Esophagus mucosa (tissue), 1 donor: ENCODE results near the gene TMIGD1. TPM values are rescaled to one million over a fixed set of nuclear protein-coding genes. Genes with fewer than 3 reads are reported as not detected.

Experiments used
- ATAC-seq: fragments of 200-7000 bp; cut with Tn5 transposase; one replicate; pipeline ENCODE4 v1.9.1; 2020
- total RNA-seq: library from RNA; stranded (reverse); gene quantifications from one replicate; pipeline ENCODE4 v1.2.4, GENCODE V29; 2023
- donor health status: DM: yes; HTN: yes; CAD: no.

The TMIGD1 gene
- total RNA-seq, 1 donor from 2014 or later, result not detected

GRCh38 chr17:30326809-30327208 is 7.0 kb downstream of the TMIGD1 start:
- ATAC-seq, result no peak

- no peak for ATAC-seq
These were observed 9.1 kb downstream of the TMIGD1 start for GRCh38 chr17:30324723-30325122.

- peak; percentile 79 for ATAC-seq
These were observed 9.9 kb downstream of the TMIGD1 start for GRCh38 chr17:30323895-30324319.

GRCh38 chr17:30323262-30323894 is 10.5 kb downstream of the TMIGD1 start:
- ATAC-seq, result peak; percentile 60

GRCh38 chr17:30321314-30321713 is 12.5 kb downstream of the TMIGD1 start:
- ATAC-seq, result peak; percentile 53

- ATAC-seq, result no peak
These were observed 15.7 kb downstream of the TMIGD1 start for GRCh38 chr17:30318155-30318554.

- no peak for ATAC-seq
These were observed 17.1 kb downstream of the TMIGD1 start for GRCh38 chr17:30316736-30317135.

GRCh38 chr17:30315106-30315505 is 18.8 kb downstream of the TMIGD1 start:
- ATAC-seq, result no peak

GRCh38 chr17:30314474-30314873 is 19.4 kb downstream of the TMIGD1 start:
- ATAC-seq, result no peak

GRCh38 chr17:30312226-30312625 is 21.6 kb downstream of the TMIGD1 start:
- peak; percentile 73 for ATAC-seq

- ATAC-seq, result no peak
These were observed 23.3 kb downstream of the TMIGD1 start for GRCh38 chr17:30310562-30310961.

GRCh38 chr17:30309591-30309990 is 24.3 kb downstream of the TMIGD1 start:
- no peak for ATAC-seq

- no peak for ATAC-seq
These were observed 25.5 kb downstream of the TMIGD1 start for GRCh38 chr17:30308406-30308805.

GRCh38 chr17:30304778-30305177 is 29.1 kb downstream of the TMIGD1 start:
- ATAC-seq, result no peak

- no peak for ATAC-seq
These were observed 31.6 kb downstream of the TMIGD1 start for GRCh38 chr17:30302241-30302640.

- ATAC-seq, result no peak
These were observed 33.0 kb downstream of the TMIGD1 start for GRCh38 chr17:30300818-30301217.

GRCh38 chr17:30299000-30299399 is 34.9 kb downstream of the TMIGD1 start:
- no peak for ATAC-seq

GRCh38 chr17:30297715-30298114 is 36.1 kb downstream of the TMIGD1 start:
- peak; percentile 20 for ATAC-seq

- no peak for ATAC-seq
These were observed 37.3 kb downstream of the TMIGD1 start for GRCh38 chr17:30296499-30297080.

- ATAC-seq, result no peak
These were observed 41.5 kb downstream of the TMIGD1 start for GRCh38 chr17:30292286-30292858.

GRCh38 chr17:30291543-30292285 is 42.1 kb downstream of the TMIGD1 start, which contains the start of gene BLMH:
Gene BLMH (minus strand): TSS chr17:30291944. CDS start chr17:30291819, 125 bp downstream.
- peak; percentile 86 for ATAC-seq

- ATAC-seq, result peak; percentile 64
These were observed 42.9 kb downstream of the TMIGD1 start for GRCh38 chr17:30290696-30291542.
